GM23338 (cell line): ENCODE measurements around the gene CMSS1. TPM values are rescaled to one million over a fixed set of nuclear protein-coding genes. Genes with fewer than 3 reads are reported as not detected.

ENCODE experiments used
- ATAC-seq: fragments of 200-7000 bp; cut with Tn5 transposase; 3 replicates; pipeline ENCODE4 v1.9.1; 2020
- DNase-seq: peaks from one replicate; pipeline ENCODE4 v3.0.0-alpha.2; 2015; ENCODE audit warnings: low spot score
- H2AFZ ChIP-seq: fragments of 200-600 bp; sonication (generic); 2 replicates; pipeline ENCODE4 v1.8.0; 2016; ENCODE audit warnings: antibody characterized with exemption, mild to moderate bottlenecking, moderate library complexity
- H3F3A ChIP-seq: fragments of 200-600 bp; sonication (generic); replicated peaks from 2 replicates; pipeline ENCODE4 v1.8.0; 2017; ENCODE audit warnings: antibody characterized with exemption, mixed run types, low read depth
- H3K27ac ChIP-seq: fragments of 200-600 bp; sonication (generic); 2 replicates; pipeline ENCODE4 v1.6.1; 2016; ENCODE audit warnings: low read depth
- H3K27me3 ChIP-seq: fragments of 200-600 bp; sonication (generic); 2 replicates; pipeline ENCODE4 v1.8.0; 2016; ENCODE audit warnings: mild to moderate bottlenecking, mixed run types, moderate library complexity; ENCODE audit not compliant: insufficient read depth
- H3K36me3 ChIP-seq: fragments of 200-600 bp; sonication (generic); 2 replicates; pipeline ENCODE4 v1.8.0; 2016; ENCODE audit warnings: mild to moderate bottlenecking; ENCODE audit not compliant: insufficient read depth
- H3K4me1 ChIP-seq: fragments of 200-600 bp; sonication (generic); 2 replicates; pipeline ENCODE4 v1.8.0; 2016; ENCODE audit warnings: mild to moderate bottlenecking, moderate library complexity; ENCODE audit not compliant: insufficient read depth
- H3K4me2 ChIP-seq: fragments of 200-600 bp; sonication (generic); 2 replicates; pipeline ENCODE4 v1.7.1; 2017; ENCODE audit warnings: mixed run types
- H3K4me3 ChIP-seq: fragments of 200-600 bp; sonication (generic); 2 replicates; pipeline ENCODE4 v1.6.1; 2016; ENCODE audit warnings: mixed run types
- H3K79me2 ChIP-seq: fragments of 200-600 bp; sonication (generic); replicated peaks from 2 replicates; pipeline ENCODE4 v1.8.0; 2017; ENCODE audit warnings: mild to moderate bottlenecking; ENCODE audit not compliant: insufficient read depth
- H3K9me2 ChIP-seq: fragments of 200-600 bp; sonication (generic); 2 replicates; pipeline ENCODE4 v1.8.0; 2017; ENCODE audit not compliant: insufficient read depth
- H4K20me1 ChIP-seq: fragments of 200-600 bp; sonication (generic); replicated peaks from 2 replicates; pipeline ENCODE4 v1.8.0; 2017; ENCODE audit warnings: mild to moderate bottlenecking; ENCODE audit not compliant: insufficient read depth
- H3K27ac Mint-ChIP-seq: 2 replicates; pipeline ENCODE4 v1.8.0; 2020; ENCODE audit warnings: inconsistent platforms, mild to moderate bottlenecking, moderate library complexity, mixed read lengths
- H3K27me3 Mint-ChIP-seq: 3 replicates; pipeline ENCODE4 v1.8.0; 2022; ENCODE audit warnings: low read depth, mild to moderate bottlenecking, moderate library complexity, mixed read lengths, inconsistent platforms; ENCODE audit not compliant: insufficient read depth, poor library complexity
- H3K36me3 Mint-ChIP-seq: 3 replicates; pipeline ENCODE4 v1.8.0; 2021; ENCODE audit warnings: low read depth, mild to moderate bottlenecking, inconsistent platforms, moderate library complexity, mixed read lengths
- H3K4me1 Mint-ChIP-seq: 3 replicates; pipeline ENCODE4 v1.8.0; 2020; ENCODE audit warnings: mild to moderate bottlenecking, inconsistent platforms, mixed read lengths
- H3K4me3 Mint-ChIP-seq: 3 replicates; pipeline ENCODE4 v1.8.0; 2021; ENCODE audit warnings: moderate library complexity, mild to moderate bottlenecking, inconsistent platforms, mixed read lengths
- H3K9me3 Mint-ChIP-seq: 3 replicates; pipeline ENCODE4 v1.8.0; 2020; ENCODE audit warnings: moderate library complexity, mild to moderate bottlenecking, inconsistent platforms, mixed read lengths
- CREB1 ChIP-seq: fragments of 250-450 bp; sonication (Bioruptor Pico); IDR thresholded peaks from 2 replicates; pipeline ENCODE4 v1.5.0; 2020; ENCODE audit warnings: low read depth, mild to moderate bottlenecking, moderate library complexity
- EZH2 ChIP-seq: fragments of 200-600 bp; sonication (generic); IDR thresholded peaks from one replicate; pipeline ENCODE4 v1.8.0; 2017; ENCODE audit warnings: antibody characterized with exemption, mild to moderate bottlenecking, low read depth; ENCODE audit not compliant: unreplicated experiment
- EZH2phosphoT487 ChIP-seq: fragments of 200-600 bp; sonication (generic); IDR thresholded peaks from one replicate; pipeline ENCODE4 v1.8.1; 2018; ENCODE audit warnings: antibody characterized with exemption; ENCODE audit not compliant: unreplicated experiment
- JUNB ChIP-seq: IDR thresholded peaks from one replicate; pipeline ENCODE4 v1.6.1; 2016; ENCODE audit warnings: antibody characterized with exemption; ENCODE audit not compliant: unreplicated experiment
- NANOG ChIP-seq: IDR thresholded peaks from 2 replicates; pipeline ENCODE4 v1.6.1; 2016; ENCODE audit warnings: antibody characterized with exemption, borderline replicate concordance
- POLR2AphosphoS5 ChIP-seq: IDR thresholded peaks from 2 replicates; pipeline ENCODE4 v1.6.1; 2016; ENCODE audit warnings: antibody characterized with exemption, low read depth
- REST ChIP-seq: IDR thresholded peaks from one replicate; pipeline ENCODE4 v1.6.1; 2018; ENCODE audit warnings: antibody characterized with exemption; ENCODE audit not compliant: unreplicated experiment
- STAT1 ChIP-seq: IDR thresholded peaks from one replicate; pipeline ENCODE4 v1.6.1; 2016; ENCODE audit warnings: antibody characterized with exemption; ENCODE audit not compliant: unreplicated experiment
- ZNF114 ChIP-seq: fragments of 250-450 bp; sonication (Bioruptor Pico); IDR thresholded peaks from 2 replicates; pipeline ENCODE4 v1.5.0; 2020; ENCODE audit warnings: mild to moderate bottlenecking, moderate library complexity
- ZNF331 ChIP-seq: fragments of 250-450 bp; sonication (Bioruptor Pico); IDR thresholded peaks from 2 replicates; pipeline ENCODE4 v1.5.0; 2020; ENCODE audit warnings: low read depth, mild to moderate bottlenecking, moderate library complexity
- ZNF462 ChIP-seq: fragments of 250-450 bp; sonication (Bioruptor Pico); IDR thresholded peaks from 2 replicates; pipeline ENCODE4 v1.5.0; 2020; ENCODE audit warnings: mild to moderate bottlenecking, moderate library complexity
- polyA plus RNA-seq: library from polyadenylated mRNA; unstranded; fragments of >200 nt; fragmentation: Nextera tagmentation; extraction: Ambion mirVana; gene quantifications from 2 replicates; pipeline ENCODE4 v1.2.1, GENCODE V29; 2016
- total RNA-seq: library from RNA; depleted of rRNA; stranded (reverse); fragments of >200 nt; shearing (Covaris generic); gene quantifications from 2 replicates; pipeline ENCODE4 v1.2.3, GENCODE V29; 2014
- TF ChIP-seq, protein P1 (sequence below), 2 experiments: fragments of 200-600 bp in 1 of 2; sonication (generic) in 1 of 2; conservative IDR thresholded peaks; 2 replicates each; pipeline versions ENCODE4 v1.5.1 to v1.6.1; 2016 to 2017; ENCODE audit warnings: antibody characterized with exemption in 2 of 2, low read depth in 2 of 2, mild to moderate bottlenecking in 2 of 2, moderate library complexity in 1 of 2
- TF ChIP-seq, protein P2 (sequence below): IDR thresholded peaks from 2 replicates; pipeline ENCODE4 v1.6.1; 2016; ENCODE audit warnings: antibody characterized with exemption

The CMSS1 gene
- total and polyA plus RNA-seq, 2 experiments from 2014 or later = 39.4 to 187 TPM

DNA sequence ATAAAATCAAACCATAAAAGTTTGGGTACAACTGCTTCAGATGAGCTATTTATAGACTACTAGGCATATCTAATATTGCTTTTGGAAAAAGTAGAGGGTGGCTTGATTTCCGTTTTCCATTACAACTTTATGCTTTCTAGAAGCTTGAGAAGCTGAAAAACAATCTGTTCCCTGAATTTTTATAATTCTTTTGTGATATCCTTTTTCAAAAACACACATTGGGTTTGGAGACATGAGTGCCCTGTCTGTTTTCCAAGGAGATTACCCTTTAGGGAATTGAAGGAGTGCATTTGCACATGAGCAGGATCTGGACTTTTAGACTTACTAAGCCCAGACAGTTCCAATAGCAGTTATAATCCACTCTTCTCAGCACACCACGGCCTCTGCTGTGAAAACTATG is 346.1 kb downstream of the CMSS1 start:
- no peaks in the 10 kb centered on the region for H3K9me2 ChIP-seq
- ATAC-seq (no peak), DNase-seq (no peak)
- H3K79me2 ChIP-seq = no peaks in the 10 kb centered on the region
- Mint-ChIP-seq H3K27ac (no peak overlapping the region), H3K9me3 (no peaks in the 10 kb centered on the region), H3K27me3 (no peaks in the 10 kb centered on the region), H3K36me3 (no peaks in the 10 kb centered on the region), H3K4me3 (no peak overlapping the region), H3K4me1 (no peaks in the 10 kb centered on the region)
- no peak for TF ChIP-seq EZH2
- TF ChIP-seq, protein P1, sequence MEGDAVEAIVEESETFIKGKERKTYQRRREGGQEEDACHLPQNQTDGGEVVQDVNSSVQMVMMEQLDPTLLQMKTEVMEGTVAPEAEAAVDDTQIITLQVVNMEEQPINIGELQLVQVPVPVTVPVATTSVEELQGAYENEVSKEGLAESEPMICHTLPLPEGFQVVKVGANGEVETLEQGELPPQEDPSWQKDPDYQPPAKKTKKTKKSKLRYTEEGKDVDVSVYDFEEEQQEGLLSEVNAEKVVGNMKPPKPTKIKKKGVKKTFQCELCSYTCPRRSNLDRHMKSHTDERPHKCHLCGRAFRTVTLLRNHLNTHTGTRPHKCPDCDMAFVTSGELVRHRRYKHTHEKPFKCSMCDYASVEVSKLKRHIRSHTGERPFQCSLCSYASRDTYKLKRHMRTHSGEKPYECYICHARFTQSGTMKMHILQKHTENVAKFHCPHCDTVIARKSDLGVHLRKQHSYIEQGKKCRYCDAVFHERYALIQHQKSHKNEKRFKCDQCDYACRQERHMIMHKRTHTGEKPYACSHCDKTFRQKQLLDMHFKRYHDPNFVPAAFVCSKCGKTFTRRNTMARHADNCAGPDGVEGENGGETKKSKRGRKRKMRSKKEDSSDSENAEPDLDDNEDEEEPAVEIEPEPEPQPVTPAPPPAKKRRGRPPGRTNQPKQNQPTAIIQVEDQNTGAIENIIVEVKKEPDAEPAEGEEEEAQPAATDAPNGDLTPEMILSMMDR (conservative IDR thresholded peaks at IDR 0.05; ENCODE audit: low read depth in 2 of 2) = no peak
- TF ChIP-seq, protein P2, sequence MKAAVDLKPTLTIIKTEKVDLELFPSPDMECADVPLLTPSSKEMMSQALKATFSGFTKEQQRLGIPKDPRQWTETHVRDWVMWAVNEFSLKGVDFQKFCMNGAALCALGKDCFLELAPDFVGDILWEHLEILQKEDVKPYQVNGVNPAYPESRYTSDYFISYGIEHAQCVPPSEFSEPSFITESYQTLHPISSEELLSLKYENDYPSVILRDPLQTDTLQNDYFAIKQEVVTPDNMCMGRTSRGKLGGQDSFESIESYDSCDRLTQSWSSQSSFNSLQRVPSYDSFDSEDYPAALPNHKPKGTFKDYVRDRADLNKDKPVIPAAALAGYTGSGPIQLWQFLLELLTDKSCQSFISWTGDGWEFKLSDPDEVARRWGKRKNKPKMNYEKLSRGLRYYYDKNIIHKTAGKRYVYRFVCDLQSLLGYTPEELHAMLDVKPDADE = no peak
- TF ChIP-seq POLR2AphosphoS5 = no peak
- no peak for TF ChIP-seq STAT1
- TF ChIP-seq REST = no peak
- TF ChIP-seq ZNF331 (CRISPR knock-in tag) = no peak
- TF ChIP-seq JUNB = no peak
- no peak for TF ChIP-seq CREB1 (CRISPR knock-in tag)
- TF ChIP-seq ZNF114 (CRISPR knock-in tag) = no peak
- TF ChIP-seq ZNF462 (CRISPR knock-in tag) = no peak
- no peak for TF ChIP-seq NANOG
- no peak for TF ChIP-seq EZH2phosphoT487
- H3K27ac ChIP-seq = no peak overlapping the region
- H3F3A ChIP-seq = no peaks in the 10 kb centered on the region
- no peak overlapping the region for H3K4me3 ChIP-seq
- H3K36me3 ChIP-seq = 0 out of 2 replicates have a peak, but pooled peaks cover 3% of the 10 kb centered on the region
- no peaks in the 10 kb centered on the region for H3K27me3 ChIP-seq
- no peaks in the 10 kb centered on the region for H3K4me1 ChIP-seq
- H3K4me2 ChIP-seq = no peak overlapping the region
- no peaks in the 10 kb centered on the region for H4K20me1 ChIP-seq
- H2AFZ ChIP-seq = no peak overlapping the region
